SKM-1 (cell line): ENCODE measurements around the gene ARHGAP26.
A peak's percentile ranks its signal among the peaks of the same experiment; 100 is the strongest.
"Not testable (repeated sequence)": the region's sequence is repeated elsewhere in the genome, so short reads cannot be mapped to it uniquely, and the experiment has no call there.

Source experiments
- DNase-seq: peaks from one replicate; lab custom pipeline; 2025; ENCODE audit not compliant: unreplicated experiment; lab: John Stamatoyannopoulos, UW

ARHGAP26 gene

GRCh38 chr5:142922223-142922952 lies 152.2 kb downstream of the ARHGAP26 start:
- no peak for DNase-seq

- peak; percentile 63 for DNase-seq
Measured at GRCh38 chr5:142924135-142924883, 154.1 kb downstream of the ARHGAP26 start.

- no peak for DNase-seq
Measured at GRCh38 chr5:142925795-142926194, 155.6 kb downstream of the ARHGAP26 start.

GRCh38 chr5:142926549-142926948 lies 156.4 kb downstream of the ARHGAP26 start:
- DNase-seq: no peak

GRCh38 chr5:142928999-142929398 lies 158.8 kb downstream of the ARHGAP26 start:
- not testable (repeated sequence) for DNase-seq

GRCh38 chr5:142929587-142929986 lies 159.4 kb downstream of the ARHGAP26 start:
- no peak for DNase-seq

GRCh38 chr5:142930395-142931110 lies 160.4 kb downstream of the ARHGAP26 start:
- DNase-seq: no peak

GRCh38 chr5:142931896-142932686 lies 161.9 kb downstream of the ARHGAP26 start:
- no peak for DNase-seq

- DNase-seq: no peak
Measured at GRCh38 chr5:142934051-142934762, 164.0 kb downstream of the ARHGAP26 start.

- DNase-seq: no peak
Measured at GRCh38 chr5:142935014-142935413, 164.8 kb downstream of the ARHGAP26 start.

GRCh38 chr5:142937374-142937773 lies 167.2 kb downstream of the ARHGAP26 start:
- no peak for DNase-seq

- no peak for DNase-seq
Measured at GRCh38 chr5:142938266-142938880, 168.2 kb downstream of the ARHGAP26 start.

- no peak for DNase-seq
Measured at GRCh38 chr5:142939006-142939405, 168.8 kb downstream of the ARHGAP26 start.

GRCh38 chr5:142939884-142940283 lies 169.7 kb downstream of the ARHGAP26 start:
- DNase-seq: no peak

- no peak for DNase-seq
Measured at GRCh38 chr5:142941245-142941644, 171.1 kb downstream of the ARHGAP26 start.

- DNase-seq: no peak
Measured at GRCh38 chr5:142942901-142943300, 172.7 kb downstream of the ARHGAP26 start.

GRCh38 chr5:142944140-142944539 lies 174.0 kb downstream of the ARHGAP26 start:
- no peak for DNase-seq

- DNase-seq: no peak
Measured at GRCh38 chr5:142945321-142945720, 175.1 kb downstream of the ARHGAP26 start.

GRCh38 chr5:142945845-142946244 lies 175.7 kb downstream of the ARHGAP26 start:
- DNase-seq: no peak
